PC-3 (cell line): ENCODE measurements around the gene PAGE2B. TPM values are rescaled to one million over a fixed set of nuclear protein-coding genes. Genes with fewer than 3 reads are reported as not detected.
A peak's percentile ranks its signal among the peaks of the same experiment; 100 is the strongest.

Experiments used
- ATAC-seq: fragments of 200-7000 bp; cut with Tn5 transposase; 2 replicates; pipeline ENCODE4 v1.9.1; 2020; ENCODE audit warnings: mild to moderate bottlenecking, moderate library complexity
- Bru-seq: library from RNA; stranded (reverse); fragments of 400-500 nt; gene quantifications from one replicate; lab custom pipeline; 2021; lab: Mats Ljungman, UMichigan
- BruChase-seq, 2 experiments: library from RNA; stranded (reverse); fragments of 400-500 nt; gene quantifications; one replicate each; lab custom pipeline; 2021; lab: Mats Ljungman, UMichigan
- BruUV-seq: library from RNA; stranded (reverse); fragments of 400-500 nt; replicated peaks from 2 replicates; lab custom pipeline; 2021; lab: Mats Ljungman, UMichigan
- CTCF ChIA-PET: fragments of 300-600 bp; sonication (Branson Sonifier 250); formaldehyde crosslinking; loops from one replicate; lab custom pipeline; 2022; ENCODE audit warnings: antibody characterized with exemption; lab: Charles Lee
- POLR2A ChIA-PET: fragments of 300-600 bp; sonication (Branson Sonifier 250); formaldehyde crosslinking; loops from one replicate; lab custom pipeline; 2022; ENCODE audit warnings: antibody characterized with exemption; ENCODE audit not compliant: unreplicated experiment; lab: Charles Lee
- DNase-seq: peaks from one replicate; pipeline ENCODE4 v3.0.0-alpha.2; 2015
- H2AFZ ChIP-seq: fragments of 300-600 bp; sonication (generic); 2 replicates; pipeline ENCODE4 v1.6.0; 2016; ENCODE audit warnings: antibody characterized with exemption, low read length
- H3F3A ChIP-seq: fragments of 300-600 bp; sonication (generic); one replicate; pipeline ENCODE4 v1.6.0; 2017; ENCODE audit warnings: antibody characterized with exemption, low read length, control low read depth, mild to moderate bottlenecking; ENCODE audit not compliant: unreplicated experiment
- H3K27ac ChIP-seq: fragments of 300-600 bp; sonication (generic); 2 replicates; pipeline ENCODE4 v1.5.1; 2016; ENCODE audit warnings: mild to moderate bottlenecking, low read length
- H3K27me3 ChIP-seq: fragments of 300-600 bp; sonication (generic); 2 replicates; pipeline ENCODE4 v1.6.1; 2016; ENCODE audit warnings: low read length, mixed read lengths
- H3K36me3 ChIP-seq: fragments of 300-600 bp; sonication (generic); 2 replicates; pipeline ENCODE4 v1.6.1; 2016; ENCODE audit warnings: low read depth, mixed run types, low read length, mixed read lengths
- H3K4me1 ChIP-seq: fragments of 300-600 bp; sonication (generic); 2 replicates; pipeline ENCODE4 v1.5.1; 2016; ENCODE audit warnings: low read length; ENCODE audit not compliant: insufficient read depth
- H3K4me2 ChIP-seq: fragments of 300-600 bp; sonication (generic); 2 replicates; pipeline ENCODE4 v1.6.0; 2016; ENCODE audit warnings: low read length
- H3K4me3 ChIP-seq: fragments of 300-600 bp; sonication (generic); 2 replicates; pipeline ENCODE4 v1.5.1; 2016; ENCODE audit warnings: mild to moderate bottlenecking, low read length, mixed read lengths
- H3K79me2 ChIP-seq: fragments of 300-600 bp; sonication (generic); 2 replicates; pipeline ENCODE4 v1.6.1; 2017; ENCODE audit warnings: low read length, mixed read lengths
- H3K9ac ChIP-seq: fragments of 300-600 bp; sonication (generic); 2 replicates; pipeline ENCODE4 v1.6.0; 2016; ENCODE audit warnings: mild to moderate bottlenecking, low read length
- H3K9me2 ChIP-seq: fragments of 300-600 bp; sonication (generic); replicated peaks from 2 replicates; pipeline ENCODE4 v1.6.1; 2016; ENCODE audit warnings: mixed run types, low read length, mixed read lengths
- H3K9me3 ChIP-seq: fragments of 300-600 bp; sonication (generic); 2 replicates; pipeline ENCODE4 v1.6.1; 2016; ENCODE audit warnings: low read length, mixed read lengths
- H4K20me1 ChIP-seq: fragments of 300-600 bp; sonication (generic); 2 replicates; pipeline ENCODE4 v1.6.1; 2016; ENCODE audit warnings: low read length, mixed read lengths
- EZH2 ChIP-seq: fragments of 300-600 bp; sonication (generic); IDR thresholded peaks from one replicate; pipeline ENCODE4 v1.6.1; 2017; ENCODE audit warnings: antibody characterized with exemption, mild to moderate bottlenecking, low read length; ENCODE audit not compliant: unreplicated experiment
- EZH2phosphoT487 ChIP-seq: fragments of 300-600 bp; sonication (generic); IDR thresholded peaks from 2 replicates; pipeline ENCODE4 v1.6.1; 2018; ENCODE audit warnings: mild to moderate bottlenecking, antibody characterized with exemption, low read length, borderline replicate concordance
- intact Hi-C: fragments of 100-400 bp; cut with micrococcal nuclease; formaldehyde crosslinking; loops from 2 replicates; pipeline ENCODE4 v1.9.0; 2023
- long read RNA-seq: library from polyadenylated mRNA; unstranded; transcript quantifications from one replicate; pipeline ENCODE4 v2.0.0, GENCODE V29; 2021; ENCODE audit not compliant: unreplicated experiment
- total RNA-seq: library from RNA; depleted of rRNA; stranded (reverse); fragments of >200 nt; gene quantifications from 2 replicates; pipeline ENCODE4 v1.2.3, GENCODE V29; 2014; rRNA removed
- TF ChIP-seq, protein P1 (sequence below): fragments of 300-600 bp; sonication (generic); conservative IDR thresholded peaks from 2 replicates; pipeline ENCODE4 v1.5.1; 2017; ENCODE audit warnings: antibody characterized with exemption, low read depth, mild to moderate bottlenecking, low read length

PAGE2B gene, protein sequence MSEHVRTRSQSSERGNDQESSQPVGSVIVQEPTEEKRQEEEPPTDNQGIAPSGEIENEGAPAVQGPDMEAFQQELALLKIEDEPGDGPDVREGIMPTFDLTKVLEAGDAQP
- not detected in 2 replicates for total RNA-seq
- percentile 24 among the genes with signal in this experiment for Bru-seq, nascent RNA
- BruChase-seq, experiment 1, labeled RNA remaining after a 6-hour chase: percentile 28 among the genes with signal in this experiment
- percentile 28 among the genes with signal in this experiment for BruChase-seq, experiment 2, labeled RNA remaining after a 2-hour chase
- long read RNA-seq: 0 reads

DNA sequence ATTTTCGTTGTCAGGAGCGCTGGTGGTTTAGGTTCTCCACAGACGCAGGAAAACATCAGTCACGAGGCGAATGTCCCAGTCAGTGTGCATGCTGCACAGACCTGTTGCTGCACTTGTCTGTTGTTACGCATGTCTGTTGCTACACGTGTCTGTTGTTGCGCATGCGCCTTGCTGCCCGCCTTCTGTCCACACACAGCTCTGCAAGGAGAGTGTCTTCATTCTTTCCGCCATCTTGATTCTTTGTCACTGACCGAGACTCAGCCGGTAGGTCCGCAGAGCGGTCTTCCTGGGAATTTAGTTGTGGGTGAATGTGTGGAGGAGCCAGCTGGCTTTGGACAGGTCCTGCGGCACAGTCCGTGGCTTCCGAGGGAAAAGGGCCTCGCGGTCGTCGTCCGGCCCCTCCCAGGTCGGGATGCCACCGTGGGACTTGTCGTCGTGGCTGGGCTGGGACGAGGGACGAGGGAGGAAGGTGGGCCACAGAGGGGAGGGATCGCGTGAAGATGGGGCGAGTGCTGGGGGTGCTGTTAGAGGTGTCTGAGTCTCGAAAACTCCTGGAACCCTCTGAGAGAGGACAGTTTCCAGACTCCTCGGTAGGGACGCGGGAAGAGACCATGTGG is at the start of gene PAGE2B:
Gene PAGE2B, plus strand, starts transcription at position 180 of the 617 bp plus-strand sequence. CDS start 1,012 bp downstream, outside the sequence.
- no peaks in the 10 kb centered on the region for H3K36me3 ChIP-seq
- no peak within 1 kb of the TSS for H3K4me2 ChIP-seq
- ChIA-PET CTCF (no interaction called here), POLR2A (no interaction called here)
- DNase-seq: no peak
- H3K9ac ChIP-seq: no peak within 1 kb of the TSS
- TF ChIP-seq EZH2: no peak
- TF ChIP-seq, protein P1, sequence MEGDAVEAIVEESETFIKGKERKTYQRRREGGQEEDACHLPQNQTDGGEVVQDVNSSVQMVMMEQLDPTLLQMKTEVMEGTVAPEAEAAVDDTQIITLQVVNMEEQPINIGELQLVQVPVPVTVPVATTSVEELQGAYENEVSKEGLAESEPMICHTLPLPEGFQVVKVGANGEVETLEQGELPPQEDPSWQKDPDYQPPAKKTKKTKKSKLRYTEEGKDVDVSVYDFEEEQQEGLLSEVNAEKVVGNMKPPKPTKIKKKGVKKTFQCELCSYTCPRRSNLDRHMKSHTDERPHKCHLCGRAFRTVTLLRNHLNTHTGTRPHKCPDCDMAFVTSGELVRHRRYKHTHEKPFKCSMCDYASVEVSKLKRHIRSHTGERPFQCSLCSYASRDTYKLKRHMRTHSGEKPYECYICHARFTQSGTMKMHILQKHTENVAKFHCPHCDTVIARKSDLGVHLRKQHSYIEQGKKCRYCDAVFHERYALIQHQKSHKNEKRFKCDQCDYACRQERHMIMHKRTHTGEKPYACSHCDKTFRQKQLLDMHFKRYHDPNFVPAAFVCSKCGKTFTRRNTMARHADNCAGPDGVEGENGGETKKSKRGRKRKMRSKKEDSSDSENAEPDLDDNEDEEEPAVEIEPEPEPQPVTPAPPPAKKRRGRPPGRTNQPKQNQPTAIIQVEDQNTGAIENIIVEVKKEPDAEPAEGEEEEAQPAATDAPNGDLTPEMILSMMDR: no peak
- no peak for TF ChIP-seq EZH2phosphoT487
- H3K79me2 ChIP-seq: no peaks in the 10 kb centered on the region
- H3K4me1 ChIP-seq: no peaks in the 10 kb centered on the region
- no peaks in the 10 kb centered on the region for H3F3A ChIP-seq
- H3K9me3 ChIP-seq: no peaks in the 10 kb centered on the region
- ATAC-seq: no peak
- peaks cover under 1% of the 10 kb centered on the region; the same call in 1 of the 2 replicates for H3K27me3 ChIP-seq
- BruUV-seq: no TSS peak
- no peak within 1 kb of the TSS for H3K4me3 ChIP-seq
- no peak within 1 kb of the TSS for H3K27ac ChIP-seq
- H2AFZ ChIP-seq: no peak within 1 kb of the TSS
- H3K9me2 ChIP-seq: no peaks in the 10 kb centered on the region
- intact Hi-C loops: no loop called here
- H4K20me1 ChIP-seq: no peaks in the 10 kb centered on the region

DNA sequence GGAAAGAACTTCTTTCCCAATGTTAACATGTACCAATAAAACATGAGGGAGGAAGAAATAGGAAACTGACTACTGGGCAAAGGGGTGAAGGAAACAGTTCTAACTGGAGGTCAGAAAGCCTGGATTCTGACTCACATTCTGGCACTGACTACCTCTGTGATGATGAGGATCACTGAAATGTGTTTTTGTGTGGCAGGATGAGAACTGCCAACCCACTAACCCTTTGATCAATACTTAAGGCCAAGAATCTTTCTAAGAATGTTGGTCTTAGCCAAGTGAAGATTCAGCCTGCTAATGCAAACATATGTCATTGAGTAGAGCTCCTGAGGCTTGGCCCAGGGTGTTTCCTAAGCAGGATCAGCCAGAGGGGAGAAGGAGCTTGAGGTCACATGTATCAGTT is 48.7 kb upstream of the PAGE2B start:
- Histone ChIP-seq H3K79me2 (no peaks in the 10 kb centered on the region), H3K9me3 (no peaks in the 10 kb centered on the region), H3K4me1 (peaks cover 14% of the 10 kb centered on the region), H3K9me2 (no peaks in the 10 kb centered on the region), H3K36me3 (no peaks in the 10 kb centered on the region), H3K4me2 (no peak overlapping the region), H3F3A (no peaks in the 10 kb centered on the region), H2AFZ (no peak overlapping the region), H3K9ac (no peak overlapping the region), H3K27ac (peak overlapping the region; percentile 35; the same call in 1 of the 2 replicates), H3K27me3 (no peaks in the 10 kb centered on the region), H3K4me3 (no peak overlapping the region), H4K20me1 (no peaks in the 10 kb centered on the region)
- DNase-seq (peak; percentile 83), ATAC-seq (peak; percentile 61)
- ChIA-PET POLR2A (no interaction called here), CTCF (no interaction called here)
- no peak for TF ChIP-seq EZH2phosphoT487
- TF ChIP-seq, protein P1: no peak
- no peak for TF ChIP-seq EZH2
- no TSS peak for BruUV-seq
- intact Hi-C loops: no loop called here
